Pancreas (tissue), 10 donors: ENCODE results near the gene SLC2A1. TPM values are rescaled to one million over a fixed set of nuclear protein-coding genes. Genes with fewer than 3 reads are reported as not detected.

ENCODE experiments used
- ATAC-seq, 4 donors: fragments of 200-7000 bp; cut with Tn5 transposase; one replicate each; pipeline versions ENCODE4 v1.8.0 to v1.9.1; 2020; ENCODE audit warnings: mild to moderate bottlenecking in 4 of 4, moderate library complexity in 4 of 4
- DNase-seq, 6 donors: peaks; one replicate each; pipeline ENCODE4 v3.0.0-alpha.2; 2020
- FAIRE-seq: peaks from 2 replicates; lab custom pipeline; 2012; peaks lifted over from hg19 to GRCh38; lab: Jason Lieb, UNC
- H3K27ac ChIP-seq, 4 donors: fragments of 200-600 bp; sonication (generic); 1 replicate in 3 of 4; 2 replicates in 1 of 4; pipeline versions ENCODE4 v1.5.0 to v1.8.0; 2020
- H3K27me3 ChIP-seq, 4 donors: fragments of 200-600 bp; one replicate each; pipeline ENCODE4 v1.8.0; 2021
- H3K36me3 ChIP-seq, 3 donors: fragments of 200-600 bp; sonication (generic) in 1 of 3; one replicate each; pipeline versions ENCODE4 v1.5.0 to v1.8.0; 2020 to 2021
- H3K4me1 ChIP-seq, 3 donors: fragments of 200-600 bp; one replicate each; pipeline ENCODE4 v1.8.0; 2021
- H3K4me3 ChIP-seq, 4 donors: fragments of 200-600 bp; sonication (generic) in 2 of 4; one replicate each; pipeline versions ENCODE4 v1.5.0 to v1.8.0; 2020 to 2021
- H3K9me3 ChIP-seq, 4 donors: fragments of 200-600 bp; one replicate each; pipeline ENCODE4 v1.8.0; 2021
- WGBS, 2 donors: extraction: QIAGEN DNeasy Blood & Tissue Kit; methylation state at CpG; one replicate each; pipeline ENCODE4 v1.1.7; 2013; 5-methylcytosine and 5-hydroxymethylcytosine counted together
- intact Hi-C, 3 donors: fragments of 100-400 bp; cut with DNase I; formaldehyde crosslinking; loops; one replicate each; pipeline versions ENCODE4 v1.11.1 to v1.14.2; 2022
- polyA plus RNA-seq, 2 donors: library from polyadenylated mRNA; stranded (reverse); fragments of 200-250 nt; gene quantifications; one replicate each; pipeline ENCODE4 v1.2.3, GENCODE V29; 2013
- total RNA-seq, 6 donors: library from RNA; stranded (reverse); fragmentation: NEBNext Ultra II Directional in 4 of 6; extraction: Animal tissue kit (Norgen Biotek cat#: 25700) in 4 of 6; gene quantifications; one replicate each; pipeline versions ENCODE4 v1.2.1 to v1.2.4, GENCODE V29; 2021 to 2023
- TF ChIP-seq, protein P1 (sequence below), 4 donors: fragments of 200-600 bp; sonication (generic) in 3 of 4; IDR thresholded peaks; one replicate each; pipeline versions ENCODE4 v1.5.0 to v1.8.0; 2021; ENCODE audit warnings: antibody characterized with exemption in 4 of 4
- donor health status: healthy with polysubstance abuse.
- donor health status: DM: no; HTN: no; CAD: no; lungs with moderate emphysema.
- donor health status: DM: no; HTN: no; CAD: no.
- donor health status: control.
- donor health status: control.
- donor health status: Bipolar disorder and iron deficiency.
- donor health status: DM: yes; HTN: yes; CAD: no.
- donor health status: DM: no; HTN: no; CAD: no.
- donor health status: DM: no; HTN: no; CAD: no.
- donor health status: DM: yes; HTN: yes; CAD: no.

The SLC2A1 gene
- total and polyA plus RNA-seq, 8 donors, result 1.6 to 10.9 (median 6.8) TPM

DNA sequence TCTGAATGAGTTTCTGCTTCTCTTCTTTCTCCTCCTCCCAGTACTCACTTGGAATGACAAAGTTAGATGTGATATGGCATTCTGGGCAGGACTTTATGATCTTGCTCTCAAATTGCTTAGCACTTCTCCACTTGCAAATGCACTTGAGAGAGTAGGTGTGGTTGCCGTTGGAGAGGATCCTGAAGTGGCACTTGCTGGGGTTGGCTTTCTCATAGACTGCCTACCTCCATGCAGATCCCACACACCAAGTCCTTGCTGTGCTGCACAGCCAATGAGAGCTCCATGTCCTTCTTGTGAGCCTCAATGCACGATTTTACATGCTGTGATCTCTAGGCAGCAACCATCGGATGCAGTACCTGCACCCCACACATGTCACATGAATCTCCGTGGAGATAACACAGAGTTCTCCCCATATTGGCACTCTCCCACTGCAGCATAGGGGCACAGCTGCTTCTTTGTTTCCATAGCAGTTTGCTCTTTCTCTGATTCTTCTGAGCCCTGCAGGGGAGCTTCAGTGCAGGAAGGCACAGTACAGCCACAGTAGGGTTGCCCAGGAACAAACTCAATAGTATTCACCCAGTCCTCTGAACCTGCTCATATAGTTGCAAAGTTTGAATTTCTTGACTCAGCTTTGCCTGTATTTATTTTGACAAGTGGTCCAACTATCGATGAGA is 67.1 kb downstream of the SLC2A1 start:
- H3K36me3 ChIP-seq, result no peaks in the 10 kb centered on the region
- DNase-seq, result no peak
- H3K4me3 ChIP-seq, result no peak overlapping the region
- TF ChIP-seq, protein P1, sequence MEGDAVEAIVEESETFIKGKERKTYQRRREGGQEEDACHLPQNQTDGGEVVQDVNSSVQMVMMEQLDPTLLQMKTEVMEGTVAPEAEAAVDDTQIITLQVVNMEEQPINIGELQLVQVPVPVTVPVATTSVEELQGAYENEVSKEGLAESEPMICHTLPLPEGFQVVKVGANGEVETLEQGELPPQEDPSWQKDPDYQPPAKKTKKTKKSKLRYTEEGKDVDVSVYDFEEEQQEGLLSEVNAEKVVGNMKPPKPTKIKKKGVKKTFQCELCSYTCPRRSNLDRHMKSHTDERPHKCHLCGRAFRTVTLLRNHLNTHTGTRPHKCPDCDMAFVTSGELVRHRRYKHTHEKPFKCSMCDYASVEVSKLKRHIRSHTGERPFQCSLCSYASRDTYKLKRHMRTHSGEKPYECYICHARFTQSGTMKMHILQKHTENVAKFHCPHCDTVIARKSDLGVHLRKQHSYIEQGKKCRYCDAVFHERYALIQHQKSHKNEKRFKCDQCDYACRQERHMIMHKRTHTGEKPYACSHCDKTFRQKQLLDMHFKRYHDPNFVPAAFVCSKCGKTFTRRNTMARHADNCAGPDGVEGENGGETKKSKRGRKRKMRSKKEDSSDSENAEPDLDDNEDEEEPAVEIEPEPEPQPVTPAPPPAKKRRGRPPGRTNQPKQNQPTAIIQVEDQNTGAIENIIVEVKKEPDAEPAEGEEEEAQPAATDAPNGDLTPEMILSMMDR (IDR thresholded peaks at IDR 0.05), result no peak
- H3K27ac ChIP-seq, result no peak overlapping the region
- no peaks in the 10 kb centered on the region for H3K9me3 ChIP-seq
- H3K4me1 ChIP-seq, result no peaks in the 10 kb centered on the region
- WGBS, 2 donors, result 39 to 47% methylated on average over 5 of the region's 5 CpGs
- intact Hi-C loops, result no loop called here
- FAIRE-seq, result no peak
- H3K27me3 ChIP-seq, result no peaks in the 10 kb centered on the region
- ATAC-seq, result no peak

DNA sequence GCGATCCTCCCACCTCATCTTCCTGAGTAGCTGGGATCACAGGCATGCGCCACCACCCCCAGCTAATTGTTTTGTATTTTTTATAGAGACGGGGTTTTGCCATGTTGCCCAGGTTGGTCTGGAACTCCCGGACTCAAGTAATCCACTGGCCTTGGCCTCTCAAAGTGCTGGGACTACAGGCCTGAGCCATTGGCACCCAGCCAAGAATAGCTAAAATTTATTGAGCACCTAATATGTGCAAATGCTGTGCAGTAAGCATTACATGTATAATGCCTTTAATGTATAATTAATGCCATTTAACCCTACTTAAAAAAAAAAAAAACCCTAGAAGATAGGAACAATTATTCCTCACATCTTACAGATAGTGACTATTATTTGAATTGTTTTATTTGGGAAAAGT is 69.4 kb downstream of the SLC2A1 start:
- FAIRE-seq, result no peak
- Histone ChIP-seq H3K9me3 (no peaks in the 10 kb centered on the region), H3K27ac (no peak overlapping the region), H3K4me3 (no peak overlapping the region), H3K36me3 (no peaks in the 10 kb centered on the region), H3K27me3 (no peaks in the 10 kb centered on the region), H3K4me1 (no peaks in the 10 kb centered on the region)
- DNase-seq, result no peak
- WGBS, 2 donors, result 80 to 91% methylated on average over 4 of the region's 4 CpGs
- intact Hi-C loops, result loop anchor here in 1 of 3 donors (10.0 kb wide), 1 partner anchor 104 kb away; the partner anchor contains the start of gene TMEM269
- TF ChIP-seq, protein P1 (IDR thresholded peaks at IDR 0.05), result no peak
- ATAC-seq, result no peak

DNA sequence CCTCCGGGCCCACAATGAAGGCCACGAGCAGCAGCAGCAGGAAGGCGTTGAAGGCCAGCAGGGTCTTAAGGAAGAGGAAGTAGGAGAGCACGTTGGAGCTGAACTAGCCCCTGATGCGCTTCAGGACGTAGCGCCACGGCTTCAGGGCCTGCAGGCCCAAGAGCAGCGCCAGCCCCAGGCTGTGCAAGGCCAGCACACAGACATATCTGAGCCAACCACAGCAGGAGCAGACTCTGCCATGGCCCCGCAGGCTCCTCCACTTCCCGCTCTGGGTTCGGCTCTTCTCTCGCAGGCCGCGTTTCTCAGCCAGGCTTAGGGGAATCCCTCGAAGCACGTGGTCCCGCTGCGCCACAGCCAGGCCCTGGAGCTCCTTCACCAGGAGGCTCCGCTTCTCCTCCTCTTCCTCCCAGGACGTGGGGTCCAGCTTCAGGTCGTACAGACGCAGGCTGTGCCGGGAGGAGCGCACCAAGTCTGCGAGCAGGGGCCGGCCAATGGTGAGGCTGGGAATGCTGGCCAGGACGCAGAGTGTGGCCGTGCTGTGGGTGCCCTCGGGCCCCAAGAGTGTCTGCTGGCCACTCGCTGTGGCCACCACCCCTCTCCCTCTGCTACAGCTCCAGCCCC is 70.5 kb downstream of the SLC2A1 start:
- H3K36me3 ChIP-seq, result no peaks in the 10 kb centered on the region
- 88 to 89% methylated on average over 31 of the region's 31 CpGs for WGBS, 2 donors
- ATAC-seq (no peak), FAIRE-seq (no peak), DNase-seq (no peak)
- no peaks in the 10 kb centered on the region for H3K4me1 ChIP-seq
- H3K4me3 ChIP-seq, result no peak overlapping the region
- TF ChIP-seq, protein P1 (IDR thresholded peaks at IDR 0.05), result no peak
- no peaks in the 10 kb centered on the region for H3K9me3 ChIP-seq
- intact Hi-C loops, result loop anchor here in 1 of 3 donors (10.0 kb wide), 1 partner anchor 103 kb away; the partner anchor contains the start of gene TMEM269
- H3K27me3 ChIP-seq, result no peaks in the 10 kb centered on the region
- no peak overlapping the region for H3K27ac ChIP-seq

DNA sequence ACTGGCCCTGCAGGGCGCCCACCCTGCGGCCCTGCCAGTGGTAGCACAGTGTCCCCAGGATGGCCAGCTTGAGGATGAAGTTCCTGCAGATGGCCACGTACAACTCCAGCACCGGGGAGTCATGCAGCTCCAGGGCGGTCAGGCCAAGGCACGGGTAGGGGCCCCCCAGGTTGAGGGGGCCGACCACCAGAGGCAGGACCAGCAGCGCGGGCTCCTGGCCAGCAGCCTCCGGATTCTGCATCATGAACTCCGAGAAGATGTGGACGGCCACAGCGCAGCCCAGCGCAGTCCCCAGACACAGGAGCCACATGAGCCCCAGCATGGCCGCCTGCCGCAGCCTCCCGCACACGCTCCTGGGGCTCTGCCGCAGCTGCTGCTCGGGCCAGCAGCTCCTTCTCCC is 71.3 kb downstream of the SLC2A1 start:
- TF ChIP-seq, protein P1 (IDR thresholded peaks at IDR 0.05), result no peak
- intact Hi-C loops, result loop anchor here in 1 of 3 donors (10.0 kb wide), 1 partner anchor 103 kb away; the partner anchor contains the start of gene TMEM269
- Histone ChIP-seq H3K9me3 (no peaks in the 10 kb centered on the region), H3K36me3 (no peaks in the 10 kb centered on the region), H3K4me1 (no peaks in the 10 kb centered on the region), H3K27me3 (no peaks in the 10 kb centered on the region), H3K4me3 (no peak overlapping the region), H3K27ac (no peak overlapping the region)
- DNase-seq (no peak), ATAC-seq (no peak), FAIRE-seq (no peak)
- WGBS, 2 donors, result 89 to 90% methylated on average over 20 of the region's 20 CpGs

DNA sequence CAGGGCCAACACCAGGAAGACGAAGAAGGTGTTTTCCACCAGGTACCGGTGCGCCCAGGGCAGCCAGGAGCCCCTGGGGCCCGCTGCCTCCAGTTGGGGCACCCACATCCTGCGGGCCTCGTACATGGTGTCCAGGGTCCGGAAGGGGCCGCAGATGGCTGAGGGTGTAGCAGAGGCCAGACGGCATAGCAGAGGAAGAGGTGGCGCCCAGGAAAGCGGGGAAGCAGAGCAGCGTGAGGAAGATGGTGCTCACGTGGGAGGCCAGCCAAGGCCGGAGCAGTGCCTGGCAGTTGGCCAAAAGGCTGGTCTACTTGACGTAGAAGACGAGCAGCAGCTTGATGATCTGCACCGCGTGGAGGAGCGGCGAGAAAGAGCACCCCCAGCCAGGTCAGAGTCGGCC is 71.9 kb downstream of the SLC2A1 start:
- Histone ChIP-seq H3K27ac (no peak overlapping the region), H3K36me3 (no peaks in the 10 kb centered on the region), H3K27me3 (no peaks in the 10 kb centered on the region), H3K9me3 (no peaks in the 10 kb centered on the region), H3K4me3 (no peak overlapping the region), H3K4me1 (no peaks in the 10 kb centered on the region)
- intact Hi-C loops, result loop anchor here in 1 of 3 donors (10.0 kb wide), 1 partner anchor 102 kb away; the partner anchor contains the start of gene TMEM269
- 67 to 78% methylated on average over 21 of the region's 21 CpGs for WGBS, 2 donors
- DNase-seq (peak in 1 of 6 donors; percentile 59), FAIRE-seq (no peak), ATAC-seq (no peak)
- TF ChIP-seq, protein P1 (IDR thresholded peaks at IDR 0.05), result no peak
